ENCODE data around the gene PPP1R3G.
"Not testable (repeated sequence)": the region's sequence is repeated elsewhere in the genome, so short reads cannot be mapped to it uniquely, and the experiment has no call there.

The PPP1R3G gene

DNA sequence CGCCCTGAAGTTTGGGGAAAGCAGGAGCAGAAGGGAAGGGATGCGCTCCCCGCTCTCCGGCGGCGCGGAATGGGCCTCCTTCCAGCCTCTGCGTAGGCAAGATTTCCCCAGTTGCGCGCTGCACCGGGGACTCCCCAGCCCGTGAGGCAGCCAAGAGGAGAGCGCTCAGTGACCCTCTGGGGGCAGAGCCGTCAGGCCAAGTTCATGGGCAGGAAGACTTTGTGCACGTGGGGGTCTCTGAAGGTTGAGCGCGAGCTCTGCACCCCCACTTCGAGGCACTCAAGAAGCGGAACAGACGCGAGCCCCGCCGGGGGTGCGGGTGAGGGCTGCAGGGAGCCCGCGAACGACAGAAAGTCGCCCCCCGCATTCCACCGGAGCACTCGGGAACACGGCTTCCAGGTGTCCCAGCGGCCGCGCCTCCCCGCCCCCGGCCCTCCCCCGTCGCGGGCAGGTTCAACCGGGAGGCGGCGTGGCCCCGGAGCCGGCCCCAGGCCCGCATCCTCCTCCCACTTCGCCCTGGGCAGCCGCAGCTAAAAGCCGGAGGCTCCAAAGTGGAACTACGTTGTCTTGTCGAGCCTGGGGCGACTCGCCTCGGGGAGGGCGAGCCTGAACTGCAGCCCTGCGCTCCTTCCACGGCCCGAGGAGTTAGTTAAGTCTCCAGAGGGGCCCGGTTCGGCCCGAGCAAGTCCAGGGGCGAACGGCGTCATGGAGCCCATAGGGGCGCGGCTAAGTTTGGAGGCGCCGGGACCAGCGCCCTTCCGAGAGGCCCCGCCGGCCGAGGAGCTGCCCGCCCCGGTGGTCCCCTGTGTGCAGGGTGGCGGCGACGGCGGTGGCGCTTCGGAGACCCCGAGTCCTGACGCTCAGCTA lies at the start of gene PPP1R3G:
Gene PPP1R3G, plus strand, starts transcription at position 561 of the 867 bp plus-strand sequence. Its CDS starts 145 bp downstream, at position 706.
- DNase-seq (ENCODE audit: low read depth), result peak; percentile 17

DNA sequence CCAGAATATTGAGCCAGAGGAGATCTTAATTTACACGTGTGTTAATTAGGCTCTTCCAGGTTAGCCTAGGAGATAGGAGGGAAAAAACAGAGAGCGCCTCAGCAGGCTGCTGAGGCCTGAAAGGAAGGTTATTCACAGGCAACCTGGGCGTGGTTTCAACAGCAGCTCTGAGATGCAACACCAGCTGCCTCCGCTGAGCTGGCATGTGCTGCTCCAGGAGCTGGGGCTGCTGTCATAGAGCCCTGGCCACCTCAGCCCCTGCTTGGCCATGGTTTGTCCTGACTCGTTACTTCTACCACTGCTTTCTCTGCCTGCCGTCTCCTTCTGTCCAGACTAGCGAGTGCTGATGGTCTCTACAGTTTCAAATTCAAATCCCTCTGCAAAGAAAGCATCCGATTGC lies 48.9 kb upstream of the PPP1R3G start:
- DNase-seq (ENCODE audit: low read depth), result no peak

GRCh38 chr6:5041955-5042354 lies 43.2 kb upstream of the PPP1R3G start:
- DNase-seq (ENCODE audit: low read depth), result no peak

GRCh38 chr6:5042436-5042835 lies 42.7 kb upstream of the PPP1R3G start:
- no peak for DNase-seq (ENCODE audit: low read depth)

DNA sequence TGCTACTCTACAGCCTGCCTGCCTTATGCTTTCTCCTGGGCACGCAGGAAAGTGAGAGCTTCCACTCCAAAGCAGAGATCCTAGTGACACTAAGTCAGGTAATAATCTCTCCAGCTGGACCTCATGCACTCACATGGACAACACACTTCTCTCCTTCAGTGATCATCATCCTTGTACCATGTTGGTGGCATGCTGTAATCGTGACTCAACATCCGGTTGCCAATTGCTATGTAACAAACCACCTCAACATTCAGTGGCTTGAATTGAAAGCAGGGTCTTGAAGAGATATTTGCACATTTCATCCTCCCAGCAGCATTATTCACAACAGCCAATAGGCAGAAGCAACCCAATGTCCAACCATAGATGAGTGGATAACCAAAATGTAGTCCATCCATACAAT lies 40.3 kb upstream of the PPP1R3G start:
- DNase-seq (ENCODE audit: low read depth), result no peak

DNA sequence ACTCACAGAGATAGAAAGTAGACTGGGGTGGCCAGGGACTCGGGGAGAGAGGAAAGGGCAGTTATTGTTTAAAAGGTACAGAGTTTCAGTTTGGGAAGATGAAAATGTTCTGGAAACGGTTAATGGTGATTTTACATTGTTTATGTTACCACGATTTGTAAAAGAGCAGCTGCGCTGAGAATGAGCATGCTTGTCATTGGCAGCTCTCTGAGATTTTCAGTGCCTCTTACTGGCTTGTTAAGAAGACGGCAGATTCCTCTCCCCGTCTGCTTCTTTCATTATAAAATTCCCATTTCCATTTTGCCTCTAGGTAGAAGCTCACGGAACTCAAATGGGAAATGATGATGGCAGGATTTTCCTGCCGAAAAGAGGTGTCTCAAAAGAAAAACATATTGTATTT lies 39.7 kb upstream of the PPP1R3G start:
- no peak for DNase-seq (ENCODE audit: low read depth)

- DNase-seq (ENCODE audit: low read depth), result no peak
Observed at GRCh38 chr6:5046430-5046829, 38.7 kb upstream of the PPP1R3G start.

- no peak for DNase-seq (ENCODE audit: low read depth)
Observed at GRCh38 chr6:5050009-5050408, 35.1 kb upstream of the PPP1R3G start.

DNA sequence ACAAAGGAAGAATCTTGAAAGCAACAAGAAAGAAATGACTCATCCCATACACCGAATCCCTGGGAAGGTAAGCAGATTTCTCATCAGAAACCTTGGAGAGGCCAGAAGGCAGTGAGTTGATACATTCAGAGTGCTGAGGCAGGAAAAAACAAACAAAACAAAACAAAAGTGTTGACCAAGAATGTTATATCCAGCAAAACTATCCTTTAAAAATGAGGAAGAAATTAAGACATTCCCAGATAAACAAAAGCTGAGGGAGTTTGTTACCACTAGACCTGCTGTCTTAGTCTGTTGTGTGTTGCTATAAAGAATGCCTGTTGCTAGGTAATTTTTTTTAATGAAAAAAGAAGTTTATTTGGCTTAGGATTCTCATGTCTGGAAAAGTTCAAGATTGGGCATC lies 33.7 kb upstream of the PPP1R3G start:
- DNase-seq (ENCODE audit: low read depth), result no peak

GRCh38 chr6:5053038-5053437 lies 32.1 kb upstream of the PPP1R3G start:
- DNase-seq (ENCODE audit: low read depth), result no peak

DNA sequence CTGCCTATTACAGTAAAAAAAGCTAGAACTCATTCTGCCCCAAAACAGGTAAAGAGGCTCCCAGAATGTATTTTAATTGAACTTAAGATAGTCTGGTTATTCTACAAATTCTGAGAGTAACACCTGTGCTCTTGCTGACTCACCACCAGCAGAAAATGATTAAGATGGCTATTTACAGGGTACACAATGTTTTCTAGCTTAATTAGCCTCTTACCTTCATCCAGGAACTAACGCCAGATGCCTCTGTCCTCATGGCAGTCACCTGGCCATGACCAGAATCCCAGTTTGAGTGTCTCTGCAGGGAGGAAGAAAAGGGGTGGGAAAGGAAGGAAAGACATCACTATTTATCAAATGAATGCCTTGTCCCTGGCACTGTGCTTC lies 31.3 kb upstream of the PPP1R3G start:
- no peak for DNase-seq (ENCODE audit: low read depth)

- DNase-seq (ENCODE audit: low read depth), result peak; percentile 63
Observed at GRCh38 chr6:5054245-5054873, 30.8 kb upstream of the PPP1R3G start.

- DNase-seq (ENCODE audit: low read depth), result no peak
Observed at GRCh38 chr6:5055118-5055517, 30.0 kb upstream of the PPP1R3G start.

DNA sequence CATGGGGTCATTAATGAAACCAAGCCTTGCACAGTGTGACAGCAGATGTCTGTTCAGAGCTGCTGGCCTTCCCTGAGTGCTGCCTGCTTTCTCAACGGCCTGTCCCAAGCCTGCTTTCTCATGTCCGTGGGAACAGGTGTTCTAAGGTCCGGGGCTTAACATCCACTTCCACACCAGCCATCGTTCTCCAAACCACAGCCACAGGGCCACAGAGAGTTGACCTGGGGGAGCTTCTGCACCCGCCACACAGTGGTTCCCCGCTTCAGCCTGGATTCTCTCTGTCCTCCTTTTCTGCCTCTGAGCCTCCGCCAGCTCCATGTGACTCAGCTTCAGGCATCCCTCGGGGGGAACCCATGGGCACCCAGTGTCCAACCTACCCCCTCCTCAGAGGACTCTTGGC lies 26.9 kb upstream of the PPP1R3G start:
- no peak for DNase-seq (ENCODE audit: low read depth)

DNA sequence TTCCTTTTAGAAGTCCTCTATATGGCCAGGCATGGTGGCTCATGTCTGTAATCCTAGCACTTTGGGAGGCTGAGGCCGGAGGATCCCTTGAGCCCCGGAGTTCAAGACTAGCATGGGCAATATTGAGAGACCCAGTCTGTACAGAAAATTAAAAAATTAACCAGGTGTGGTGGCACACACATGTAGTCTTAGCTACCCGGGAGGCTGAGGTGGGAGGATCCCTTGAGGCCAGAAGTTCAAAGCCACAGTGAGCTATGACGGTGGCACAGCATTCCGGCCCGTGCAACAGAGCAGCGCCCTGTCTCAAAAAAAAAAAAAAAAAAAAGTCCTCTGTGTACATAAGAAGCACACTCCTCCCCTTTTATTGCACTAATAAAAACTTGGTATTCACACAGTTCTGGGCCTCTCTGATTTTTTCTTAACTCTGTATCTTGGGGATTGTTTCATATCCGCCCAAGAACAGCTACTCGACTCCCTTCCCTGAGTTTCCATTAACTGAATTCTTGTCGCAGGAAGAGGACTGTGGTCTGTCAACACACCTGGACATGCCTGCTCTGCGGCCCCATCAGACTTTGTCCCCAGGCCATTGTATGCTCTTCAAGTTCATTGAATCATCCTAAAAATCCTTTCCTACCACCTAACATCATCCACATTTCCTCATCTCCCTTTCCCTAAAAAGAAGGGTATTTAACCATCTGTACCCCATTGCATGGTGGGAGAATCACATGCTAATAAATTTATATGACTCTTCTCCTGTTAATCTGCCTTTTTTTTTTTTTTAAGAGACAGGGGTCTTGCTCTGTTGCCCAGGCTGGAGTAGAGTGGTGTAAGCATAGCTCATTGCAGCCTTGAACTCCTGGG lies 25.9 kb upstream of the PPP1R3G start:
- no peak for DNase-seq (ENCODE audit: low read depth)

DNA sequence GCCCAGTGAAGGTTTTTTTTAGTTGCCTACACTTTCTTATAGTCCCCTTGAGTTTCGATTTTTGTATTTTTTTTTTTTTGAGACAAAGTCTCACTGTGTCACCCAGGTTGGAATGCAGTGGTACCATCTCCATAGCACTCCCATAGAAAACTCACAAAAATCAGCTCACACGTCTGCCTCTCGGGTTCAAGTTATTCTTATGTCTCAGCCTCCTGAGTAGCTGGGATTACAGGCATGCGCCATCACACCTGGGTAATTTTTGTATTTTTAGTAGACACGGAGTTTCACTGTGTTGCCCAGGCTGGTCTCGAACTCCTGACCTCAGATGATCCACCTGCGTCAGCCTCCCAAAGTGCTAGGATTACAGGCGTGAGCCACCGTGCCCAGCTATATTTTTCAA lies 24.7 kb upstream of the PPP1R3G start:
- DNase-seq (ENCODE audit: low read depth), result not testable (repeated sequence)

DNA sequence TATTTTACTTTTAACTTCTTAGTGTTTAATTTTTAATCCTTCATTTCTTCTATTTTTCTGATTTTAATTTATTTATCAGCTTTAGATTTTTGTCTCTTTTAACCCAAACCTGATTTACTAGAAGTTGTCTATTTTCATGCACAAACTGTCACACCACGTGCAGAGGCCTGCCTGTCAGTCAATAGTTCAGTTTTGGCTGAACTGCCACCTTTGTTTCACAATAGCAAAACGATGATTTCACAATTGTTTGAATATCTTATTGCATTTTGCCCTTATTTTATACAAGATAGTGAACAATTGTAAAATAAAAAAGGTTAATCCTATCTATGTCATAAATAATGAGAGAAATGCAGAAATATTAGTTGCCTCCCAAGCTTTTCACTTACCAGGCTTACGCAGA lies 24.0 kb upstream of the PPP1R3G start:
- no peak for DNase-seq (ENCODE audit: low read depth)

DNA sequence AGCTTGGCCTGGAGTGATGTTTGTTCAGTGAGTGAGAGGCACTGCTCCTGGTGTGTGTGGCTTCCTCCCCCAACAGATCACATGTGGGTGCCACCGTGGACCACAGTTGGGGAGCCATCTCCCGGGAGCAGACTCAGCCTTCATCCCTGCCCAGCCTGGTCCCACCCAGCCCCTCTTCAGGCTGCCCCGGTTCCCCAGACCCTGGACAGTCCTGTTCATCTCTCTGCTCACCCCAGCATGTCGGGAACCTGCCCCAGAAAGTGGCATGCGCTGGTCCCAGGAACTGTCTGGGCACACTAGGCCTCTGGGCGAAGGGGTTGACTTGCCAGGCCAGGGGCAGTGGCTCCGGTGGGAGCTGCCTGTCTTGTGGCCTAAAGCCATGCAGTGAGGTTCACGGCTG lies 21.5 kb upstream of the PPP1R3G start:
- no peak for DNase-seq (ENCODE audit: low read depth)

- no peak for DNase-seq (ENCODE audit: low read depth)
Observed at GRCh38 chr6:5066456-5067093, 18.6 kb upstream of the PPP1R3G start.

- DNase-seq (ENCODE audit: low read depth), result no peak
Observed at GRCh38 chr6:5067305-5067704, 17.8 kb upstream of the PPP1R3G start.

GRCh38 chr6:5068153-5068751 lies 16.9 kb upstream of the PPP1R3G start:
- DNase-seq (ENCODE audit: low read depth), result no peak

GRCh38 chr6:5071216-5071615 lies 13.9 kb upstream of the PPP1R3G start:
- DNase-seq (ENCODE audit: low read depth), result no peak
